Sigmoid colon (tissue), 7 donors: Measurements from ENCODE around the gene TFE3. TPM values are rescaled to one million over a fixed set of nuclear protein-coding genes. Genes with fewer than 3 reads are reported as not detected.

ENCODE experiments used
- DNase-seq: peaks from one replicate; pipeline ENCODE4 v3.0.0-alpha.2; 2019
- H3K27ac ChIP-seq, 4 donors: fragments of 200-600 bp; sonication (generic); one replicate each; pipeline ENCODE4 v1.5.1; 2016 to 2019; ENCODE audit warnings: mild to moderate bottlenecking in 1 of 4
- H3K27me3 ChIP-seq, 3 donors: fragments of 200-600 bp; sonication (generic); one replicate each; pipeline ENCODE4 v1.5.1; 2019; ENCODE audit warnings: mild to moderate bottlenecking in 1 of 3
- H3K36me3 ChIP-seq, 4 donors: fragments of 200-600 bp; sonication (generic); one replicate each; pipeline ENCODE4 v1.5.1; 2016 to 2019
- H3K4me1 ChIP-seq, 4 donors: fragments of 200-600 bp; sonication (generic); one replicate each; pipeline ENCODE4 v1.5.1; 2017 to 2019
- H3K4me3 ChIP-seq, 4 donors: fragments of 200-600 bp; sonication (generic); one replicate each; pipeline ENCODE4 v1.5.1; 2017 to 2019; ENCODE audit warnings: mild to moderate bottlenecking in 2 of 4, moderate library complexity in 1 of 4
- H3K9me3 ChIP-seq, 4 donors: fragments of 200-600 bp in 3 of 4; sonication (generic) in 3 of 4; one replicate each; pipeline versions ENCODE4 v1.5.1 to v1.6.1; 2013 to 2019
- EP300 ChIP-seq, 4 donors: sonication (generic); formaldehyde crosslinking; IDR thresholded peaks; one replicate each; pipeline ENCODE4 v1.6.1; 2017; ENCODE audit warnings: antibody characterized with exemption in 4 of 4
- POLR2A ChIP-seq, 2 donors: fragments of 450-650 bp; IDR thresholded peaks; one replicate each; pipeline ENCODE4 v1.6.1; 2016; ENCODE audit warnings: antibody characterized with exemption in 2 of 2, mild to moderate bottlenecking in 2 of 2, moderate library complexity in 2 of 2
- POLR2AphosphoS5 ChIP-seq, 4 donors: sonication (generic); formaldehyde crosslinking; IDR thresholded peaks; one replicate each; pipeline ENCODE4 v1.6.1; 2017; ENCODE audit warnings: antibody characterized with exemption in 4 of 4
- WGBS, 2 donors: extraction: QIAGEN DNeasy Blood & Tissue Kit; methylation state at CpG; one replicate each; pipeline ENCODE4 v1.1.7; 2013; 5-methylcytosine and 5-hydroxymethylcytosine counted together
- intact Hi-C: fragments of 100-400 bp; cut with DNase I; formaldehyde crosslinking; loops from one replicate; pipeline ENCODE4 v1.15.1; 2023
- polyA plus RNA-seq, 3 donors: library from polyadenylated mRNA; stranded (reverse); fragments of 200-250 nt; gene quantifications; one replicate each; pipeline ENCODE4 v1.2.3, GENCODE V29; 2013
- total RNA-seq, 4 donors: library from RNA; depleted of rRNA; stranded (reverse); fragments of >200 nt; gene quantifications; one replicate each; pipeline ENCODE4 v1.1.0, GENCODE V29; 2016
- TF ChIP-seq, protein P1 (sequence below), 4 experiments: fragments of 450-650 bp in 3 of 4; fragments of 200-600 bp in 1 of 4; IDR thresholded peaks; one replicate each; pipeline ENCODE4 v1.5.1; 2016 to 2019; ENCODE audit warnings: antibody characterized with exemption in 4 of 4, mild to moderate bottlenecking in 3 of 4, moderate library complexity in 2 of 4
- donor health status: healthy with polysubstance abuse.
- donor health status: Bipolar disorder and iron deficiency.
- donor health status: healthy.

TFE3 gene
- total and polyA plus RNA-seq, 7 donors: 21.0 to 69.8 (median 38.3) TPM

GRCh38 chrX:49002091-49002935 lies 40.8 kb downstream of the TFE3 start, which contains the start of gene GRIPAP1:
Gene GRIPAP1, minus strand, starts transcription at chrX:49002264. Its CDS starts 35 bp downstream, at chrX:49002229.
- Histone ChIP-seq H3K4me1 (peaks cover 0 to 9% (median 6%) of the 10 kb centered on the region in 4 donors), H3K4me3 (peak within 1 kb of the TSS; percentile 57 to 67 (median 63)), H3K27ac (peak within 1 kb of the TSS; percentile 69 to 84 (median 75)), H3K27me3 (no peaks in the 10 kb centered on the region), H3K36me3 (peaks cover 0 to 8% (median 0%) of the 10 kb centered on the region in 4 donors), H3K9me3 (no peaks in the 10 kb centered on the region)
- TF ChIP-seq POLR2A (IDR thresholded peaks at IDR 0.05) (peak; percentile 60 to 65), POLR2AphosphoS5 (IDR thresholded peaks at IDR 0.05) (peak; percentile 47 to 81 (median 66)), EP300 (IDR thresholded peaks at IDR 0.05) (no peak)
- TF ChIP-seq, protein P1, sequence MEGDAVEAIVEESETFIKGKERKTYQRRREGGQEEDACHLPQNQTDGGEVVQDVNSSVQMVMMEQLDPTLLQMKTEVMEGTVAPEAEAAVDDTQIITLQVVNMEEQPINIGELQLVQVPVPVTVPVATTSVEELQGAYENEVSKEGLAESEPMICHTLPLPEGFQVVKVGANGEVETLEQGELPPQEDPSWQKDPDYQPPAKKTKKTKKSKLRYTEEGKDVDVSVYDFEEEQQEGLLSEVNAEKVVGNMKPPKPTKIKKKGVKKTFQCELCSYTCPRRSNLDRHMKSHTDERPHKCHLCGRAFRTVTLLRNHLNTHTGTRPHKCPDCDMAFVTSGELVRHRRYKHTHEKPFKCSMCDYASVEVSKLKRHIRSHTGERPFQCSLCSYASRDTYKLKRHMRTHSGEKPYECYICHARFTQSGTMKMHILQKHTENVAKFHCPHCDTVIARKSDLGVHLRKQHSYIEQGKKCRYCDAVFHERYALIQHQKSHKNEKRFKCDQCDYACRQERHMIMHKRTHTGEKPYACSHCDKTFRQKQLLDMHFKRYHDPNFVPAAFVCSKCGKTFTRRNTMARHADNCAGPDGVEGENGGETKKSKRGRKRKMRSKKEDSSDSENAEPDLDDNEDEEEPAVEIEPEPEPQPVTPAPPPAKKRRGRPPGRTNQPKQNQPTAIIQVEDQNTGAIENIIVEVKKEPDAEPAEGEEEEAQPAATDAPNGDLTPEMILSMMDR (IDR thresholded peaks at IDR 0.05): no peak
- peak; percentile 77 for DNase-seq
- intact Hi-C loops: loop anchor here (2.0 to 10.0 kb wide), 3 partner anchors 35 to 102 kb away; no protein-coding TSS in a partner anchor
- WGBS, 2 donors: 2% methylated on average over 38 of the region's 38 CpGs

GRCh38 chrX:49001521-49002090 lies 41.6 kb downstream of the TFE3 start:
- no peak for DNase-seq
- Histone ChIP-seq H3K27me3 (no peaks in the 10 kb centered on the region), H3K9me3 (no peaks in the 10 kb centered on the region), H3K27ac (peak overlapping the region; percentile 69 to 84 (median 75)), H3K4me3 (peak overlapping the region; percentile 57 to 67 (median 63)), H3K36me3 (peaks cover 0 to 8% (median 0%) of the 10 kb centered on the region in 4 donors), H3K4me1 (peaks cover 0 to 9% (median 6%) of the 10 kb centered on the region in 4 donors)
- WGBS, 2 donors: 2 to 3% methylated on average over 17 of the region's 17 CpGs
- intact Hi-C loops: loop anchor here (2.0 to 10.0 kb wide), 3 partner anchors 36 to 103 kb away; no protein-coding TSS in a partner anchor
- TF ChIP-seq POLR2A (IDR thresholded peaks at IDR 0.05) (no peak), EP300 (IDR thresholded peaks at IDR 0.05) (no peak), POLR2AphosphoS5 (IDR thresholded peaks at IDR 0.05) (no peak)

DNA sequence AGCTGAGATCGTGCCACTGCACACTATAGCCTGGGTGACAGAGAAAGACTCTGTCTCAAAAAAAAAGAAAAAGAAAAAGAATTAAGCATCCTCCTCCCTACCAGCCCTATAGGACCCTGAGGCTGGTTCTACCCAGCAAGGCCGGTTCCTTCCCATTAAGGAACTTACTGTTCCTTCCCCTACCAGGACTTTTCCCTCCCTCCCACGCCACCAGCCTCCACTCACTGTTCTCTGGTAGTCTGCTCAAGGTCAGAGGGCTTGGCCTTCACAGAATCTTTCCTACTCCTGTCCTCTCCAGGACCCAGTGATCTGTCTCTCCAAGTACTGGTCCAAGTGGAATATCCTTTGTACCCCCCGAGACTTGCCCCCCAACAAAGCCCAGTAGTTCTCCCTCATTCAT lies 42.5 kb downstream of the TFE3 start:
- H3K27ac ChIP-seq: no peak overlapping the region
- H3K4me1 ChIP-seq: peaks cover 0 to 9% (median 6%) of the 10 kb centered on the region in 4 donors
- WGBS, 2 donors: 97 to 99% methylated on average over 4 of the region's 4 CpGs
- DNase-seq: no peak
- H3K4me3 ChIP-seq: no peak overlapping the region
- TF ChIP-seq POLR2AphosphoS5 (IDR thresholded peaks at IDR 0.05): no peak
- TF ChIP-seq EP300 (IDR thresholded peaks at IDR 0.05): no peak
- no peak for TF ChIP-seq POLR2A (IDR thresholded peaks at IDR 0.05)
- TF ChIP-seq, protein P1 (IDR thresholded peaks at IDR 0.05): no peak
- no peaks in the 10 kb centered on the region for H3K27me3 ChIP-seq
- intact Hi-C loops: loop anchor here (5.0 to 10.0 kb wide), 2 partner anchors 37 to 104 kb away; no protein-coding TSS in a partner anchor
- H3K9me3 ChIP-seq: no peaks in the 10 kb centered on the region
- H3K36me3 ChIP-seq: peaks cover 0 to 8% (median 0%) of the 10 kb centered on the region in 4 donors

DNA sequence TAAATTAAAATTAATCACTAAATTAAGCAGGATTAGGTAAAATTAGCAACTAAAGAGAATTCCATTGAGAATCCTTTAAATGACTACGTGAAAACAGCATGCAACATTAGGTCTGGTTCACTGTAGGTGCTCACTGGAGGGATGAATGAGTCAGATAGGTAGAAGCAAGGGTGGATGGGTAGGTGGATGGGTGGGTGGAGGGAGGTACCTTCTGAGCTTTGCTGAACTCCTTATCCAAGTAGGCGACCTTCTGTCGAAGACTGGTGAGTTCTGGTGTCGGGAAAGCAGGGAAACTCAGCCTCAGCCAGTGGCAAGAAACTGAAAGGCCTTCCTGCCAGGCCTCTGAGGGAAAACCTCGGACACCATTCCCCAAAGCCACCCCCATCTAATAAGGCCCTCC lies 44.1 kb downstream of the TFE3 start:
- H3K4me1 ChIP-seq: peaks cover 0 to 9% (median 6%) of the 10 kb centered on the region in 4 donors
- no peak for DNase-seq
- 91 to 96% methylated on average over 5 of the region's 5 CpGs for WGBS, 2 donors
- H3K27me3 ChIP-seq: no peaks in the 10 kb centered on the region
- no peaks in the 10 kb centered on the region for H3K9me3 ChIP-seq
- TF ChIP-seq POLR2AphosphoS5 (IDR thresholded peaks at IDR 0.05) (no peak), EP300 (IDR thresholded peaks at IDR 0.05) (no peak), POLR2A (IDR thresholded peaks at IDR 0.05) (no peak)
- TF ChIP-seq, protein P1 (IDR thresholded peaks at IDR 0.05): no peak
- no peak overlapping the region for H3K27ac ChIP-seq
- peaks cover 0 to 8% (median 2%) of the 10 kb centered on the region in 4 donors for H3K36me3 ChIP-seq
- H3K4me3 ChIP-seq: no peak overlapping the region
- intact Hi-C loops: no loop called here

DNA sequence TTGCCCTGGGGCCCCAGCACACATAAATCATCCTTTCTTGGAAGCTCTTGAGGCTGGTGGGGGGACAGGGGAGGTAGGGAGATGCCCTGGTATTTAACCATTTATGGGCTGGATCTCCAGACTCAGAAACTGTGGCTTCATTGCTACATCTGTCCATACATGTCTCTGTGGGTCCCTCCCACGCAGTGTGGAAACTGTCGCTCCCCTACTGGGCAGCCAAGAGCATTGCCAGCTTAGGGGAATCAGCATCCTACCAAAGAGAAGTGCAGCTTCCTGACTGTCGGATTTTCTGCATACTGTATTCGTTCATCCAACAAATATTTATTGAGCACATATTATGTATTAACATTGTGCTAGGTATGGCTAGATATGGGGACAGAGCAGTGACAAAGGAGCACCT lies 44.8 kb downstream of the TFE3 start:
- intact Hi-C loops: no loop called here
- Histone ChIP-seq H3K9me3 (no peaks in the 10 kb centered on the region), H3K4me1 (peaks cover 0 to 9% (median 6%) of the 10 kb centered on the region in 4 donors), H3K27me3 (no peaks in the 10 kb centered on the region), H3K27ac (no peak overlapping the region), H3K36me3 (peaks cover 0 to 9% (median 2%) of the 10 kb centered on the region in 4 donors), H3K4me3 (no peak overlapping the region)
- TF ChIP-seq POLR2A (IDR thresholded peaks at IDR 0.05): no peak
- TF ChIP-seq EP300 (IDR thresholded peaks at IDR 0.05): no peak
- TF ChIP-seq, protein P1 (IDR thresholded peaks at IDR 0.05): no peak
- no peak for TF ChIP-seq POLR2AphosphoS5 (IDR thresholded peaks at IDR 0.05)
- 91 to 94% methylated on average over 4 of the region's 4 CpGs for WGBS, 2 donors
- DNase-seq: no peak
